Heart left ventricle (tissue), 16 donors: ENCODE measurements around the gene KXD1. TPM values are rescaled to one million over a fixed set of nuclear protein-coding genes. Genes with fewer than 3 reads are reported as not detected.
"Not testable (repeated sequence)": the region's sequence is repeated elsewhere in the genome, so short reads cannot be mapped to it uniquely, and the experiment has no call there.

ENCODE experiments used
- ATAC-seq, 4 donors: fragments of 200-7000 bp; cut with Tn5 transposase; one replicate each; pipeline ENCODE4 v1.9.1; 2020 to 2022; ENCODE audit warnings: moderate library complexity in 4 of 4, mild to moderate bottlenecking in 3 of 4, moderate number of reproducible peaks in 1 of 4
- DNase-seq, 5 donors: peaks; one replicate each; pipeline ENCODE4 v3.0.0-alpha.2; 2020
- H3K27ac ChIP-seq, 12 donors: fragments of 200-600 bp; sonication (generic) in 4 of 12; one replicate each; pipeline versions ENCODE4 v1.5.0 to v1.8.0; 2016 to 2022; ENCODE audit warnings: mild to moderate bottlenecking in 2 of 12
- H3K27me3 ChIP-seq, 9 donors: fragments of 200-600 bp; sonication (generic) in 2 of 9; one replicate each; pipeline versions ENCODE4 v1.5.1 to v1.8.0; 2016 to 2022; ENCODE audit warnings: mild to moderate bottlenecking in 3 of 9
- H3K36me3 ChIP-seq, 9 donors: fragments of 200-600 bp; sonication (generic) in 2 of 9; one replicate each; pipeline versions ENCODE4 v1.5.0 to v1.8.0; 2018 to 2022; ENCODE audit warnings: mild to moderate bottlenecking in 2 of 9
- H3K4me1 ChIP-seq, 12 donors: fragments of 200-600 bp; sonication (generic) in 4 of 12; one replicate each; pipeline versions ENCODE4 v1.5.0 to v1.8.0; 2016 to 2022; ENCODE audit warnings: mild to moderate bottlenecking in 3 of 12
- H3K4me3 ChIP-seq, 12 donors: fragments of 200-600 bp; sonication (generic) in 4 of 12; one replicate each; pipeline versions ENCODE4 v1.5.0 to v1.8.0; 2017 to 2022; ENCODE audit warnings: mild to moderate bottlenecking in 9 of 12, moderate library complexity in 4 of 12
- H3K9me3 ChIP-seq, 12 donors: fragments of 200-600 bp; sonication (generic) in 4 of 12; one replicate each; pipeline versions ENCODE4 v1.5.0 to v1.8.0; 2016 to 2022; ENCODE audit warnings: mild to moderate bottlenecking in 1 of 12
- POLR2A ChIP-seq, 2 donors: fragments of 450-650 bp; IDR thresholded peaks; one replicate each; pipeline ENCODE4 v1.6.1; 2017; ENCODE audit warnings: antibody characterized with exemption in 2 of 2, mild to moderate bottlenecking in 2 of 2, moderate library complexity in 2 of 2
- whole genome bisulfite sequencing, 4 donors: extraction: QIAGEN DNeasy Blood & Tissue Kit in 2 of 4; methylation state at CpG; one replicate each; pipeline versions ENCODE4 v1.1.5 to v1.1.7; 2013 to 2018; 5-methylcytosine and 5-hydroxymethylcytosine counted together
- intact Hi-C, 10 donors: fragments of 100-400 bp; cut with DNase I; formaldehyde crosslinking; loops; one replicate each; pipeline versions ENCODE4 v1.11.1 to v1.14.2; 2022
- polyA plus RNA-seq, 2 donors: library from polyadenylated mRNA; stranded (reverse); fragments of 200-250 nt; gene quantifications; one replicate each; pipeline ENCODE4 v1.2.3, GENCODE V29; 2013
- total RNA-seq, 9 donors: library from RNA; depleted of rRNA in 2 of 9; stranded (reverse); fragments of >200 nt in 2 of 9; fragmentation: NEBNext Ultra II Directional in 3 of 9; extraction: Animal tissue kit (Norgen Biotek cat#: 25700) in 3 of 9; gene quantifications; one replicate each; pipeline versions ENCODE4 v1.1.0 to v1.2.4, GENCODE V29; 2016 to 2023
- TF ChIP-seq, protein P1 (sequence below), 12 donors: fragments of 200-600 bp; sonication (generic) in 4 of 12; IDR thresholded peaks; one replicate each; pipeline versions ENCODE4 v1.5.0 to v1.8.0; 2018 to 2022; ENCODE audit warnings: antibody characterized with exemption in 12 of 12, mild to moderate bottlenecking in 5 of 12
- donor health status: ischemic (EF 13 %, LVEDD 7.1; RV severe dilation, severe dysfunction).
- donor health status: healthy with polysubstance abuse.
- donor health status: DM: no; HTN: yes; CAD: no.
- donor health status: DM: no; HTN: no; CAD: no.
- donor health status: ischemic (EF 25% LVEDD 6.9; RV normal size, moderate dysfunction).
- donor health status: ischemic (EF 25% LVEDD 5.7; RV mildly dilated, moderate dysfunction).
- donor health status: healthy.
- donor health status: DM: yes; HTN: yes; CAD: no.
- donor health status: ischemic (EF 35%, LVEDD 5.7; RV mildly dilated, moderate dysfunction).
- donor health status: nonischemic (EF 11% LVEDD 7.7; RV severe dilation, severe dysfunction).
- donor health status: DM: yes; HTN: yes; CAD: no.
- donor health status: PGD.
- donor health status: ischemic (EF 29% LVEDD 5.4; RV normal size, mild dysfunction).
- donor health status: nonischemic (EF 23%, LVEDD 6.1; RV moderate dilation, normal function).

The KXD1 gene
- total and polyA plus RNA-seq, 11 donors, result 36.1 to 116 (median 46.7) TPM

DNA sequence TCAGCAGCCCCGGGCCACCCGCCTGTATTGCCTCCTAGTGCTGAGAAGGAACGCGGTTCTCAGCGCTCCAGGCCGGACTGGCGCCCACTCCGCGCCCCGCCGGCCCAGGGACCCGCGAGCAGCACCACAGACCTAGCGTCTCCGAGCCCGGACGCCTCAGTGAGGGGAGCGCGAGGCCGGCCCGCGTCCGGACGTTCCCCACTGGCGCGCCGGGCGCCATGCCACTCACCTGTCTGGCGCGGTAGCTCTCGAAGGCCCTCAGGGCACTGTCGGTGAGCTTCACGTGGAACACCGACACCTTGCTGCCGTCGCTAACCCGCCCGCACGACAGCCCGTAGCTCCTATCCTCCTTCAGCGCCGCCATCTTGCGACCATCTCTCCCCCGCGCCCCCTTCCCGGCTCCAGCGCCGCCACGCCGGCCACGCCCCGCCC lies 36.0 kb upstream of the KXD1 start, which contains the start of gene ELL:
ELL (minus strand) TSS at position 379 of the 432 bp plus-strand sequence; CDS start at position 364, 15 bp downstream.
- Histone ChIP-seq H3K4me3 (peak within 1 kb of the TSS; percentile 77 to 100 (median 96)), H3K27ac (peak within 1 kb of the TSS; percentile 64 to 99 (median 95)), H3K4me1 (peaks cover 0 to 36% (median 17%) of the 10 kb centered on the region in 12 donors), H3K36me3 (peaks cover 0 to 3% (median 0%) of the 10 kb centered on the region in 9 donors), H3K9me3 (no peaks in the 10 kb centered on the region), H3K27me3 (no peaks in the 10 kb centered on the region)
- ATAC-seq (peak in 1 of 4 donors; percentile 13), DNase-seq (no peak)
- intact Hi-C loops, result loop anchor here in 5 of 10 donors (5.0 kb wide), 5 partner anchors 36 to 59 kb away; partner anchors contain the start of genes KXD1 (in 3 of the 5) and UBA52 (in 1 of the 5)
- WGBS, 4 donors, result 0 to 1% (median 0%) methylated on average over 3 to 52 of the region's 52 CpGs
- TF ChIP-seq, protein P1, sequence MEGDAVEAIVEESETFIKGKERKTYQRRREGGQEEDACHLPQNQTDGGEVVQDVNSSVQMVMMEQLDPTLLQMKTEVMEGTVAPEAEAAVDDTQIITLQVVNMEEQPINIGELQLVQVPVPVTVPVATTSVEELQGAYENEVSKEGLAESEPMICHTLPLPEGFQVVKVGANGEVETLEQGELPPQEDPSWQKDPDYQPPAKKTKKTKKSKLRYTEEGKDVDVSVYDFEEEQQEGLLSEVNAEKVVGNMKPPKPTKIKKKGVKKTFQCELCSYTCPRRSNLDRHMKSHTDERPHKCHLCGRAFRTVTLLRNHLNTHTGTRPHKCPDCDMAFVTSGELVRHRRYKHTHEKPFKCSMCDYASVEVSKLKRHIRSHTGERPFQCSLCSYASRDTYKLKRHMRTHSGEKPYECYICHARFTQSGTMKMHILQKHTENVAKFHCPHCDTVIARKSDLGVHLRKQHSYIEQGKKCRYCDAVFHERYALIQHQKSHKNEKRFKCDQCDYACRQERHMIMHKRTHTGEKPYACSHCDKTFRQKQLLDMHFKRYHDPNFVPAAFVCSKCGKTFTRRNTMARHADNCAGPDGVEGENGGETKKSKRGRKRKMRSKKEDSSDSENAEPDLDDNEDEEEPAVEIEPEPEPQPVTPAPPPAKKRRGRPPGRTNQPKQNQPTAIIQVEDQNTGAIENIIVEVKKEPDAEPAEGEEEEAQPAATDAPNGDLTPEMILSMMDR (IDR thresholded peaks at IDR 0.05), result peak in 1 of 12 donors; percentile 4
- TF ChIP-seq POLR2A (IDR thresholded peaks at IDR 0.05), result peak; percentile 88 to 90

- Histone ChIP-seq H3K4me3 (peak overlapping the region; percentile 77 to 100 (median 96)), H3K36me3 (peaks cover 0 to 3% (median 0%) of the 10 kb centered on the region in 9 donors), H3K27me3 (no peaks in the 10 kb centered on the region), H3K4me1 (peaks cover 0 to 31% (median 14%) of the 10 kb centered on the region in 12 donors), H3K9me3 (no peaks in the 10 kb centered on the region), H3K27ac (peak overlapping the region; percentile 64 to 99 (median 95))
- WGBS, 4 donors, result 1 to 2% (median 2%) methylated on average over 40 to 51 of the region's 51 CpGs
- intact Hi-C loops, result loop anchor here in 5 of 10 donors (5.0 kb wide), 5 partner anchors 35 to 60 kb away; partner anchors contain the start of genes KXD1 (in 3 of the 5) and UBA52 (in 1 of the 5)
- TF ChIP-seq POLR2A (IDR thresholded peaks at IDR 0.05), result peak in 1 of 2 donors; percentile 44
- TF ChIP-seq, protein P1 (IDR thresholded peaks at IDR 0.05), result peak in 5 of 12 donors; percentile 8 to 57 (median 39)
- ATAC-seq (peak; percentile 92 to 96 (median 95)), DNase-seq (peak; percentile 100)
These were observed 35.4 kb upstream of the KXD1 start for GRCh38 chr19:18522124-18522861.

DNA sequence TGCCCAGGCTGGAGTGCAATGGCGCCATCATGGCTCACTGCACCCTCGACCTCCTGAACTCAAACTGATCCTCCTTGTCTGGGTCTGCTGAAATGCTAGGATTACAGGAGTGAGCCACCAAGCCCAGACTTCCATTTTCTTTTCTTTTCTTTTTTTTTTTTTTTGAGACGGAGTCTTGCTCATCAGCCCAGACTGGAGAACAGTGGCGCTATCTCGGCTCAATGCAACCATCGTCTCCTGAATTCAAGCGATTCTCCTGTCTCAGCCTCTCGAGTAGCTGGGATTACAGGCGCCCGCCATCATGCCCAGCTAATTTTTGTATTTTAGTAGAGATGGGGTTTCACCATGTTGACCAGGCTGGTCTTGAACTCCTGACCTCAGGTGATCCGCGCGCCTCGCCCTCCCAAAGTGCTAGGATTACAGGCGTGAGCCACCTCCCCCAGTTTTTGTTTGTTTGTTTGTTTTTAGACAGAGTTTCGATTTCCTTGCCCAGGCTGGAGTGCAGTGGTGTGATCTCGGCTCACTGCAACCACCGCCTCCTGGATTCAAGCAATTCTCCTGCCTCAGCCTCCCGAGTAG lies 34.7 kb upstream of the KXD1 start:
- H3K4me3 ChIP-seq, result peak overlapping the region in 8 of 12 donors; percentile 19 to 100 (median 86)
- not testable (repeated sequence) for H3K27me3 ChIP-seq, H3K9me3 ChIP-seq, DNase-seq, ATAC-seq, H3K36me3 ChIP-seq
- H3K4me1 ChIP-seq, result peaks cover 0 to 35% (median 14%) of the 10 kb centered on the region in 12 donors
- peak overlapping the region in 11 of 12 donors; percentile 15 to 99 (median 65) for H3K27ac ChIP-seq
- WGBS, 4 donors, result 73 to 82% (median 75%) methylated on average over 19 of the region's 19 CpGs
- intact Hi-C loops, result loop anchor here in 5 of 10 donors (5.0 kb wide), 5 partner anchors 34 to 61 kb away; partner anchors contain the start of genes KXD1 (in 3 of the 5) and UBA52 (in 1 of the 5)

DNA sequence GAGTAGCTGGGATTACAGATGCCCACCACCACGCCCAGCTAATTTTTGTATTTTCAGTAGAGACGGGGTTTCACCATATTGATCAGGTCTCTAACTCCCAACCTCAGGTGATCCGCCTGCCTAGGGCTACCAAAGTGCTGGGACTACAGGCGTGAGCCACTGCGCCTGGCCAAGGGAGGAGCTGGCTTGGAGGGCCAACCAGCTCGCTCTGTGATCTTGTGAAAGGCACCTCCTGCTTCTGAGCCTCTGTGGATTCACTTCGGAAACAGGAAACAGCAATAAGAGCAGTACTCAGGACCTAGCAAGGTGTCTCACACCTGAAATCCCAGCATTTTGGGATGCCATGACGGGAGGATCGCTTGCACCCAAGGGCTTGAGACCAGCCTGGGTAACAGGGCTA lies 33.8 kb upstream of the KXD1 start:
- no peaks in the 10 kb centered on the region for H3K27me3 ChIP-seq
- H3K4me1 ChIP-seq, result peaks cover 0 to 31% (median 13%) of the 10 kb centered on the region in 12 donors
- no peak for TF ChIP-seq POLR2A (IDR thresholded peaks at IDR 0.05)
- H3K27ac ChIP-seq, result no peak overlapping the region
- WGBS, 4 donors, result 88 to 93% (median 90%) methylated on average over 9 of the region's 9 CpGs
- no peaks in the 10 kb centered on the region for H3K9me3 ChIP-seq
- DNase-seq, result no peak
- intact Hi-C loops, result loop anchor here in 5 of 10 donors (5.0 kb wide), 5 partner anchors 33 to 62 kb away; partner anchors contain the start of genes KXD1 (in 3 of the 5) and UBA52 (in 1 of the 5)
- H3K36me3 ChIP-seq, result peaks cover 0 to 3% (median 0%) of the 10 kb centered on the region in 9 donors
- ATAC-seq, result no peak
- no peak overlapping the region for H3K4me3 ChIP-seq
